K562 (cell line): Measurements from ENCODE around the gene DISC1.

Experiments used
- ATF2 ChIP-seq: sonication (generic); formaldehyde crosslinking; IDR thresholded peaks from 2 replicates; pipeline ENCODE4 v1.8.1; 2022; ENCODE audit warnings: missing genetic modification reagents
- ATF4 ChIP-seq: fragments of 450-650 bp; formaldehyde crosslinking; IDR thresholded peaks from 2 replicates; pipeline ENCODE4 v1.4.0; 2022; ENCODE audit warnings: mild to moderate bottlenecking, moderate library complexity
- CHD2 ChIP-seq: IDR thresholded peaks from 2 replicates; pipeline ENCODE4 v1.6.1; 2011; ENCODE audit warnings: low read depth, low read length
- ELK1 ChIP-seq: sonication (generic); formaldehyde crosslinking; IDR thresholded peaks from 2 replicates; pipeline ENCODE4 v1.8.1; 2022; ENCODE audit warnings: missing genetic modification reagents
- FOXK1 ChIP-seq: sonication (generic); formaldehyde crosslinking; IDR thresholded peaks from 2 replicates; pipeline ENCODE4 v1.8.0; 2022; ENCODE audit warnings: missing genetic modification reagents, mild to moderate bottlenecking, borderline replicate concordance
- IRF1 ChIP-seq: sonication (generic); formaldehyde crosslinking; IDR thresholded peaks from 2 replicates; pipeline ENCODE4 v1.8.0; 2022; ENCODE audit warnings: missing genetic modification reagents, mild to moderate bottlenecking, borderline replicate concordance
- POLR2H ChIP-seq: IDR thresholded peaks from 2 replicates; pipeline ENCODE4 v1.6.1; 2016; ENCODE audit warnings: missing genetic modification characterization, low read depth, mild to moderate bottlenecking, control low read depth, missing compliant biosample characterization, moderate library complexity
- SETDB1 ChIP-seq: IDR thresholded peaks from one replicate; pipeline ENCODE4 v1.6.1; 2012; ENCODE audit warnings: low read length, control low read depth, inconsistent platforms
- YY1 ChIP-seq, 3 experiments: IDR thresholded peaks; 2 replicates each; pipeline ENCODE4 v1.6.1; 2011; ENCODE audit warnings: low read length in 2 of 3, mild to moderate bottlenecking in 2 of 3, moderate library complexity in 2 of 3, borderline replicate concordance in 1 of 3, control low read depth in 1 of 3, low read depth in 1 of 3; ENCODE audit not compliant: insufficient read depth in 3 of 3, insufficient replicate concordance in 2 of 3, control insufficient read depth in 1 of 3, insufficient read length in 1 of 3; ENCODE audit errors: extremely low read depth in 1 of 3

GRCh38 chr1:231850786-231851185, 224.2 kb downstream of the DISC1 start:
- TF ChIP-seq ATF2 (CRISPR knock-in tag): no peak
- no peak for TF ChIP-seq IRF1
- no peak for TF ChIP-seq POLR2H (tag)
- TF ChIP-seq SETDB1: no peak
- no peak for TF ChIP-seq ELK1 (CRISPR knock-in tag)
- TF ChIP-seq YY1 (IDR thresholded peaks at IDR 0.05; ENCODE audit: borderline replicate concordance in 1 of 3, control insufficient read depth in 1 of 3, extremely low read depth in 1 of 3, insufficient read depth in 3 of 3, insufficient read length in 1 of 3, insufficient replicate concordance in 2 of 3, low read depth in 1 of 3, low read length in 2 of 3): no peak
- no peak for TF ChIP-seq CHD2
- TF ChIP-seq ATF4 (CRISPR knock-in tag): no peak
- TF ChIP-seq FOXK1 (CRISPR knock-in tag): no peak
